ENCODE measurements around the gene TMA7.
A peak's percentile ranks its signal among the peaks of the same experiment; 100 is the strongest.
"Not testable (repeated sequence)": the region's sequence is repeated elsewhere in the genome, so short reads cannot be mapped to it uniquely, and the experiment has no call there.

TMA7 gene

DNA sequence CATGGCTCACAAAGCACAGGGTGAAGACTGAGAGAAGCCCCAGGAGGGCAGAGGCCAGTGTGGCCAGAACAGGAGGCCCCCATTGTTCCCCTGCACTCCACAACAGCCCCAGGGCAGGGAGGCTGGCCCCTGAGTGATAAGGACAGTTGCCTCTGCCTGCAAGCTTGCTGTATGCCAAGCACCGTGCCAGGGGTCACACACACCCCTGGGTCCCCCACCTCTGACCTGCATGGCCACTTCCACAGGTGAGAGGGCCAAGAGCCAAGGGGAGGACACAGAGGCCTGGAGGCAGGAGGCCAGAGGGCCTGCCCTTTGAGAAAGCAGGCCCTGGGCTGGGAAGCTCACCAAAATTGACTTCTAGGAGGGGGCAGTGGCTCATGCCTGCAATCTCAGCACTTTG is 30.2 kb downstream of the TMA7 start:
- no peak for DNase-seq

DNA sequence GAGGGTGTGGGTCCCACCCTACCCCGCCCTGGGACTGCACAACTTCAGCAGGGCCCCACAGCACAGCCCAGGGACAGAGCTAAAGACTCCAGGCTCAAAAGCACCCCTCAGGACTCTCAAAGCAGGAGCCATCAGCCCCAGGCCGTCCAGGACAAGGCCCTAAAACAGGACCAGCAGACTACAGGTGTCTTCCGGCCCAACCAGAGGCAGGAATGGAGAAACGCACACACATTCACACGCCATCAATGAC is 32.5 kb downstream of the TMA7 start:
- no peak for DNase-seq

DNA sequence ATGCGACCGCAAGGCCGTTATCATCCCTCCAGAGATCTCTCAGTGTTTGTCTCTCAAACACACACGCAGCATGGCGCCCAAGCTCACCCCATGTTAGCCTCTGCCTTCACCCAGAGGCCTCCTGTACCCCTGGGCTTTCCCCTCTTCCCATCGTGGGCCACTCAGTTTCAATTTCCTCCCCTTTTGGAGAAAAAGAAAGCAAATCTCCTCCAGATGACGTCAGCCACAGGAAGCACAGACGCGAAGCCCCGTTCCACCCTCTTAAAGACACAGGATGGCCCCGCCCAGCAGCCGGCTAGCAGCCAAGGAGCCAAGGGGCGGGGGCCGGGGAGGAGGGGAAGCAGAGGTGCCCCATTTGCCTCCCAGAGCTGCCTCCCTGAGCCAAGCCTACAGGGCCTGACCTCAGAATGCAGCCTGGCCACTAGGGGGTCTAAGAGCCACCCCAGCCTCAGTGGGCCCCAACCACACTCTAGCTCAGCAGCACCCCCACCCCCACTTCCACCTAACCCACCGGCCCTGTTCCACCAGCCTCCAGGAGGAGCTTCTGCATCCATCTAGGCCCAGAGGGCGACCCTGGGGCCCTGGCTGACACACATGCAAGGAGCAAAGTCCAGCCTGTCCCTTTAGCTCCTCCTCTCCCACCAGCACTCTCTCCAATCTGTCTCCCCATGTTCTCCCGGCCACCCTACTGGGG is 33.0 kb downstream of the TMA7 start:
- DNase-seq: peak; percentile 92

DNA sequence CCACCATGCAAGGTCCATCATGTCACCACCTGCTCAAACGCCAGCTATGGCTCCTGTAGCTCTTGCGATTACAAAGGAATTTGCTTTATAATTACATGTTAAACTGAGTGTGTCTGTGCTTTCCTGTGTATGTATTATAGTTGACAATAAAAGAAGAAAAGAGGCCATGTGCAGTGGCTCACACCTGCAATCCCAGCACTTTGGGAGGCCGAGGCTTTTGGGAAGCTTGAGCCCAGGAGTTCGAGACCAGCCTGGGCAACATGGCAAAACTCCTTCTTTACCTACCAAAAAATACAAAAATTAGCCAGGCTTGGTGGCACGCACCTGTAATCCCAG is 33.5 kb downstream of the TMA7 start:
- no peak for DNase-seq

DNA sequence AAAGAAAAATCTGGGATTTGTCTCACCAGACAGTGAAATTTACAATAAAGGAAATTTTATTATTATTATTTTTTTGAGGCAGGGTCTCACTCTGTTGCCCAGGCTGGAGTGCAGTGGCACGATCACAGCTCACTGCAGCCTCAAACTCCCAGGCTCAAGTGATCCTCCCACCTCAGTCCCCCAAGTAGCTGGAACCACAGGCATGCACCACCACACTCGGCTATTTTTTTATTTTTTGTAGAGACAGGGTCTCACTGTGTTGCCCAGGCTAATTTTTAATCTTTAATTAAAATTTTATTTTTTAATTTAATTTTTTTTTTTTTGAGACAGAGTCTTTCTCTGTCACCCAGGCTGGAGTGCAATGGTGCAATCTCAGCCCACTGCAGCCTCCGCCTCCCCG is 34.0 kb downstream of the TMA7 start:
- not testable (repeated sequence) for DNase-seq

DNA sequence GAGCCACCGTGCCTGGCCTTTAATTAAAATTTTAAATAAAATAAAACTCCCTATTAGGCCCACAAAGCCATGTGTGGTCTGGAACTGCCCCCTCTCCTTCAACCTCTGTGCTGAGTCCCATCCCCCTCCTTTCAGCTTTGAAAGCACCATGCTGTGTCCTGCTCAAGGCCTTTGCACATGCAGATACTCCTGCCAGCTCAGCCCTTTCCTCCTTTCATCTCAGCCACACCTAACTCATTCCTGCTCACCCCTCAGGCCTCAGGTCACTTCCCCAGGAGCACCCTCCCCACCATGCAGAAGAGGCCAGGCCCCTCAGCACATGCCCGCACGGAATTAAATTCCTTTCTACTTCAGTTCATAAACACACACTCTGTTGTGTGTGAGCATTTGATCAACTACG is 34.6 kb downstream of the TMA7 start:
- no peak for DNase-seq

DNA sequence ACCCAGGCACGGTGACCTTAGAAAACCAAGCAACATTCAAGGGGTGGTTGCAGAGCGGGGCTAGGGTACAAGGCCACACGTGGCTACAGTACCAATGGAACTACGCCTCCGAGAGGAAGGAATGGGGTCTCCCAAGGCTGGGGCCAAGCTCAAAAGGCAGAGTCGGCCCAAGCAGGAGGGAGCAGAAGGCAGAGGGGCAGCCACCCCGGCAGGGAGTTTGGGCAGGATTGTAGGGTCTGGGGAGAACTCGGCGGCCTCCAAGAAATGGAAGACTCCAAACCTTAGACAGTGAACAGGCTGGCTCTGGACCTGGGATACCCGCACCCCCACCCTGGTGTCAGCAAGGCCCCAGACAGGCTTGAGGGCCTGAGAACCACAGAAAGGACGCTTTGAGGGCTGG is 35.1 kb downstream of the TMA7 start:
- DNase-seq: no peak

DNA sequence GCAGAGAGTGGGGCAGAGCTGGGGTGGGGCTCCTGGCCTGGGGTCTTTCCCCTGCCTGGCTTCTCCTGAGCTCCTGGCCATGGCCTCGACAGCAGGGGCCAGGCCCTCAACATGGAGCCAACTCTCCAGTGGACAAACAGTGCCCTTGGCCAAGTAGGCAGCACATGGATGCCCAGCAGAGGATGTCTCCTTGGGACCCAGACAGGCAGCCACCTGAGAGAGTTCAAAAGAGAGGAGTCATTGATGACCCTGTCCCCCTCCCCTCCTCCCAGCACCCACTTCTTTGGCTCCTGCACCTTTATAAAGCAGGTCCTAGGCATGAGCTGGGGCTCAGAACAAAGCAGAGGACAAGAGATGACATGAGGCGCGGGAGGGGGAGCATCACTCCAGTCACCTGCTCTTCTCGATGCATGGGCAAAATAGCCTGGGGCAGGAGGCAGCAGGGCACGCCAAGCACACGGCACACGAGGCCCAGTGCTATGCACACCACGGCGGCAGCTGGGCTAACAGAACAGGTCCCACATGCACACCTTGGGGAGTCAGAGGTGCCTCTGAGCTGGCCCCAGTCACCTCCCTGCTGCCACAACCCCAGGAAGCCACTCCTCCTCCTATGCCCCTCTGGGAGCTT is 36.5 kb downstream of the TMA7 start:
- no peak for DNase-seq

DNA sequence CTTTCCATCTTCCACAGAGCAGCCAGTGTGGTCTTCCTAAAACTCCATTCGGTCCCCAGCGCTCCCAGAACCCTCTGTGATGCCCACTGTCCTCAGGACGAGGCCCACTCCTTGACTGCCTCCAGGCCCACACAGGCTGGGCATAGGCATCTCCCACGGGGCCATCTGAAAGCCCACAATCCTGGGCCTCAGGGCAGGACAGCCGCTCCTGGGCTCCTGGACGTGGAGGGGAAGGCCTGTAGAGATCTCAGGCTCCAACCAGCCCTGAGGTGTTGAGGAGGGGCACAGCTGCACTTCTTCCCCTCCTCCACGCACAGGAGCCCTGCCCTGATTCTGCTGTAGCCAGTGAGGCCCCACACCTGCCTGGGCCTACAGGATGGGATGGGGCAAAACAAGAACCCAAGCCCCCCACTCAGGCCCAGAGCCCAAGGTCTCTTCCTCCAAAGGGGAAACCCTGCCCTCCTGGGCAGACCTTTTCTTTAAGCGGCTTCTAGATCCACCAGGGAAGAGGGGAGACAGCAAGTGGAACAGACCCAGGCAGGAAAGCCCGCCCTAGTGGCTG is 38.0 kb downstream of the TMA7 start:
- no peak for DNase-seq

DNA sequence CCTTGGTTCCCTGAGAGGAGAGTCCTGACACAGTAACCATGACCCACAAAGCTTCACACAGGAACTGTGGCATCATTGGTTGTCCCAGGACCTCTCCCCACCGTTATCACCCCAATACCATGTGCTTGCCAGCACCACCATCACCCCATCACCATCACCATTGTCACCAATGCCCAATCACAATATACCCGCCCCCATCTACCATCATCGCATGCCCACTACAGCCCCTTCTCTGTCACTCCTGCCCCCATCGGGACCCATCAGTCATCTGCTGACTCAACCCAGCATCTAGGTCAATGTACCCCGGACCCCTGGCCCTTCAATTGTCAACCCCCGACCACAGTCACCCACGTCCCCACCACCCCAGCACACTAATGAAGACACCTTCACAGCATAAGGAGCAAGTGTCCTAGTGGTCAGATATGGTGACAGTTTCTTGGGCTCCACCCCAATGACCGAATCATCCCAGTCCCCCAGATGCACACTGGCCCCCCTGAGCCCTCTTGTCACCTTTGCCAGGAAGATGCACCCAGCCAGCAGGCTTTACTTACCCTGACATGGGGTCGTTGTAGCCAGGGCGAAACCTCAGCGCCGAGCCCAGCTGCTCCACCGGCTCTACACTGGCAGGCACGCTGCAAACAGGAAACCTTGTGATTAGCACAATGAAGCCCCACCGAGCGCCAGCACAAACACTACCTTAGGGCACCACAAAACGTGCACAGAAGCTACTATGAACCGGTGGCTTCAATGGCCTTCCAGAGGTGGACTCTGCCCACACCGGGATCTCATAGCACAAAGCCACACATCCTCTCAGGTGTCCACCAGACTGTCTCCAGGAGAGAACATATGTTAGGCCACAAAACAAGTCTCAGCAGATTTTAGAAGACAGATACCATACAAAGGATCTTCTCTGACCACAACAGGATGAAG is 38.8 kb downstream of the TMA7 start:
- DNase-seq: no peak

DNA sequence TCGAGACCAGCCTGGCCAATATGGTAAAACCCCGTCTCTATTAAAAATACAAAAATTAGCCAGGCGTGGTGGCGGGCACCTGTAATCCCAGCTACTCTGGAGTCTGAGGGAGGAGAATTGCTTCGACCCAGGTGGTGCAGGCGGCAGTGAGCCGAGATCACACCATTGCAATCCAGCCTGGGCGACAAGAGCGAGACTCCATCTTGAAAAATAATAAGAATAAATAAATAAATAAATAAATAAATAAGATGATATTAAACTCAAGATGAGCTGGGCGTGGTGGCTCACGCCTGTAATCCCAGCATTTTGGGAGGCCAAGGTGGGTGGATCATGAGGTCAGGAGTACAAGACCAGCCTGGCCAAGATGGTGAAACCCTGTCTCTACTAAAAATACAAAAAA is 40.8 kb downstream of the TMA7 start:
- DNase-seq: not testable (repeated sequence)

DNA sequence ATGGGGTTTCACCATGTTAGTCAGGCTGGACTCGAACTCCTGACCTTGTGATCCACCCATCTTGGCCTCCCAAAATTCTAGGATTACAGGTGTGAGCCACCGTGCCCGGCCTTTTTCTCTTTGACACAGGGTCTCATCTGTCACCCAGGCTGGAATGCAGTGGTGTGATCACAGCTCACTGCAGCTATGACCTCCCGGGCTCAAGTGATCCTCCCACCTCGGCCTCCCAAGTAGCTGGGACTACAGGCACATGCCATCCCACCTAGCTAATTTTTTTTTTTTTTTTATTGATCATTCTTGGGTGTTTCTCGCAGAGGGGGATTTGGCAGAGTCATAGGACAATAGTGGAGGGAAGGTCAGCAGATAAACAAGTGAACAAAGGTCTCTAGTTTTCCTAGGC is 42.8 kb downstream of the TMA7 start:
- DNase-seq: not testable (repeated sequence)

DNA sequence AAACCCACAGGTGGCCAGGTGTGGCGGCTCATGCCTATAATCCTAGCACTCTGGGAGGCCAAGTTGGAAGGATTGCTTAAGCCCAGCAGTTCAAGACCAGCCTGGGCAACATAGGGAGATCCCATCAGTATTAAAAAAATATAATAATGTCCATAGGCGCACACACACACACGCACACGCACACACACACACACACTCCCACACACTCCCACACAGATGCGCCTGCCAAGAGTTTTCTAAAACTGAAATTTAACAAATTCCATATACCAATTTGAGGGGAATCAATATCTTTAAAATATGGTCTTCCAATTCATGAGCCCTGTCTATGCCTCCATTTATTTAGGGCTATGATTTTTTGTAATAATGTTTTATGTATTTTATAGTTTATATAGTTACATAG is 46.9 kb downstream of the TMA7 start:
- no peak for DNase-seq

DNA sequence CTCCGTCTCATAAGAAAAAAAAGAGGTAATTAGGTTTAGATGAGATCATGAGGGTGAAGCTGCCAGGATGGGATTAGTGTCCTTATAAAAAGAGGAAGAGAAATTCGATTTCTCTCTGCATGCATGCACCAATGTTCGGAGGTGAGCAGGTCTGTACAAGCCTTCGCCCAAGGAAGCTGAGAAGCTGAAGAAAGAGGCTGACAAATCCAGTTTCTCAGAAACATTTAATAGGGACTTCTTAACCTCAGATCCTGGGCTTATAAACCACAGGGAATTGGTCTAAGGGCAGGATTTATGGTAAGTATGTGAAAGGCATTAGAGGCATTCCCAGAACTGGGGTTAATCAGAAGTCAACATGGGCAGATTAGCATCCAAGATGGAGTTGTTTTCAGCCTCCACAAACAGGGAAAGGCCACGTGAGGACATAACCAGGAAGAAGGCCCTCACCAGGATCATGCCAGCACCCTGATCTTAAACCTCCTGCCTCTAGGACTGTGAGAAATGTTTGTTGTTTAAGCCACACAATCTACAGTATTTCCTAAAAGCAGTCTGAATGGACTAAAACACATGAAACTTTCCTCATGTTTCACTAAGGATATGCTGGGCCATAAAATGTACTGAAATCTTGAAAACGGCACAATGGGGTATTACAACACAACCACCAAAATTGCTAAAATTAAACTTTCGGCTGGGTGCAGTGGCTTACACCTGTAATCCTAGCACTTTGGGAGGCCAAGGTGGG is 52.6 kb downstream of the TMA7 start:
- DNase-seq: peak; percentile 57

DNA sequence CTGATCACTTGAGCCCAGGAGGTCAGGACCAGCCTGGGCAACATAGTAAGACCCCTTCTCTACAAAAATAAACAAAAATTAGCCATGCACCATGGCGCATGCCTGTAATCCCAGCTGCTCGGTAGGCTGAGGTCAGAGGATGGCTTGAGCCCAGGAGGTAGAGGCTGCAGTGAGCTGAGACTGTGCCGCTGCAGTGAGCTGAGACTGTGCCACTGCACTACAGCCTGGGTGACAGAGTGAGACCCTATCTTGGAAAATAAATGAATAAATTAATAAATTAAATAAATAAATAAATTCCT is 53.1 kb downstream of the TMA7 start:
- DNase-seq: no peak
